ENCODE results near the gene NDUFAF5. TPM values are rescaled to one million over a fixed set of nuclear protein-coding genes. Genes with fewer than 3 reads are reported as not detected.

NDUFAF5 gene
- total and polyA plus RNA-seq, 10 donors = 11.5 to 37.2 (median 25.4) TPM

DNA sequence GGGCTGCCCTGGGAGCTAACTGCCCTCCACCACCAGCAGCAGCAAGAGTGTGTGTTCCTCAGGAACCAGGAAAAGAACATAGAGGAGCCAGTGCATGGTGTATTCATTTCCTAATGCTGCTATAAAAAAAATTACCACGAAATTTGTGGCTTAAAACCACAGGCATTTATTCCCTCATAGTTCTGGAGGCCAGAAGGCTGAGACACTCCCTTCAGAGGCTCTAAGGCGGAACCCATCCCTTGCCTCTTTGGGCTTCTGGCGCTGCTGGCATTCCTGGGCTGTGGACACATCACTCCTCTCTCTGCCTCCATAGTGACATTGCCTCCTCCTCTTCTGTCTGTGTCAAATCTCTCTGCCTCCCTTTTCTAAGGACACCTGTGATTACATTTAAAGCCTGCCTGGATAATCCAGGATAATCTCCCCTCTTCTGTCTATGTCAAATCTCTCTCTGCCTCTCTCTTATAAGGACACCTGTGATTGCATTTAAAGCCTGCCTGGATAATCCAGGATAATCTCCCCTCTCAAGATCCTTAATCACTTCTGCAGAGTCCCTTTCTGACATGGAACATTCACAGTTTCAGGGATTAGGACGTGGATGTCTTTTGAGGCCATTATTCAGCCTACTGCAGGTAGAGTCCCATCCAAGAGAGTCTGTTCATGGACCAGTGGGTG lies 54.7 kb downstream of the NDUFAF5 start:
- WGBS, 5 donors = 54 to 71% (median 60%) methylated on average over 4 of the region's 4 CpGs
- H3K36me3 ChIP-seq = no peaks in the 10 kb centered on the region
- no peak overlapping the region for H3K4me3 ChIP-seq
- DNase-seq = no peak
- TF ChIP-seq POLR2A (IDR thresholded peaks at IDR 0.05) (no peak), POLR2AphosphoS5 (IDR thresholded peaks at IDR 0.05) (no peak)
- TF ChIP-seq, protein P1, sequence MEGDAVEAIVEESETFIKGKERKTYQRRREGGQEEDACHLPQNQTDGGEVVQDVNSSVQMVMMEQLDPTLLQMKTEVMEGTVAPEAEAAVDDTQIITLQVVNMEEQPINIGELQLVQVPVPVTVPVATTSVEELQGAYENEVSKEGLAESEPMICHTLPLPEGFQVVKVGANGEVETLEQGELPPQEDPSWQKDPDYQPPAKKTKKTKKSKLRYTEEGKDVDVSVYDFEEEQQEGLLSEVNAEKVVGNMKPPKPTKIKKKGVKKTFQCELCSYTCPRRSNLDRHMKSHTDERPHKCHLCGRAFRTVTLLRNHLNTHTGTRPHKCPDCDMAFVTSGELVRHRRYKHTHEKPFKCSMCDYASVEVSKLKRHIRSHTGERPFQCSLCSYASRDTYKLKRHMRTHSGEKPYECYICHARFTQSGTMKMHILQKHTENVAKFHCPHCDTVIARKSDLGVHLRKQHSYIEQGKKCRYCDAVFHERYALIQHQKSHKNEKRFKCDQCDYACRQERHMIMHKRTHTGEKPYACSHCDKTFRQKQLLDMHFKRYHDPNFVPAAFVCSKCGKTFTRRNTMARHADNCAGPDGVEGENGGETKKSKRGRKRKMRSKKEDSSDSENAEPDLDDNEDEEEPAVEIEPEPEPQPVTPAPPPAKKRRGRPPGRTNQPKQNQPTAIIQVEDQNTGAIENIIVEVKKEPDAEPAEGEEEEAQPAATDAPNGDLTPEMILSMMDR (IDR thresholded peaks at IDR 0.05 in 8 of 11, conservative IDR thresholded peaks at IDR 0.05 in 3 of 11) = no peak
- peaks cover 0 to 24% (median 0%) of the 10 kb centered on the region in 7 donors for H3K27me3 ChIP-seq (replicated peaks in 1 of 7)
- no peak overlapping the region for H3K27ac ChIP-seq
- intact Hi-C loops (cut with DNase I; ENCODE audit: low total_unique reads) = no loop called here
- no peaks in the 10 kb centered on the region for H3K9me3 ChIP-seq
- H3K4me1 ChIP-seq = no peaks in the 10 kb centered on the region

DNA sequence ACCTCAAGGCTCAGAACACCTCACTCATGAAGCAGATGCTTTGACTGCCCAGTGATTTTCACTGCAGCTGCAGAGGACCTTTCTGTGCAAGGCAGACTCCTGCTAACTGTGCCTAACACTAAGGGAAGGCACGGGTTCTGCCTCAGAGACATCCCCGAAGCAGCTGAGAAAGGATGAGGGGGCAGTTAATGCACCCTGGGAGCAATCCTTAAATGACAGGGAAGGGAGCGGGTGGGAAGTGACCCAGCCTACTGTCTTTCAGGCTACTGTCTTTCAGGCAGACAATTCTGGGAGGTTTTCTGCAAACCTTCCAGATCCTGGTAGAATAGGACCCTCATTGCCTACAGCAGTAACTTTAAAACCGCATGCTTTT lies 55.3 kb downstream of the NDUFAF5 start:
- TF ChIP-seq POLR2A (IDR thresholded peaks at IDR 0.05) (no peak), POLR2AphosphoS5 (IDR thresholded peaks at IDR 0.05) (no peak)
- TF ChIP-seq, protein P1 (IDR thresholded peaks at IDR 0.05 in 8 of 11, conservative IDR thresholded peaks at IDR 0.05 in 3 of 11) = no peak

DNA sequence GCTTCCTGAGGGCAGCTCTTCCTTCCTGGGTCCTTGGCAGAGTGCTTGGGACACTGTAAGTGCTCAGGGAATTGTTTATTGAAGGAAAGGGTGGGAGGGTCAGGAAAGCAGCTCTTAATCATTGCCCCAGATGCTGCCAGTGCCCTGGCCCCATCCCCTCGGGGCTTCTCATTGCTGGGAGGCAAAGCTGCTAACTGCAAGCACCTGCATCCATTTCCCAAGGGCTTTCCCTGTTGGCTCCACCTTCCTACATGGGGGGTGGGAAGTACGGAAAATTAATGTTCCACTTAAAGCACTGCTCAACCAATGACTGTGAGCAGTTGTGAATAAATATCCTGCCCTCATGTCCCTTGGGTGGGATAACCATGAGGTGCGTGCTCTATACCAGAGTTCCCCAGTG lies 56.4 kb downstream of the NDUFAF5 start:
- WGBS, 5 donors = 68 to 79% (median 76%) methylated on average over 2 to 3 of the region's 3 CpGs
- H3K4me1 ChIP-seq = no peaks in the 10 kb centered on the region

More for the DNA sequence above, 55.3 kb downstream of the NDUFAF5 start:
- Histone ChIP-seq H3K9me3 (no peaks in the 10 kb centered on the region), H3K27me3 (replicated peaks in 1 of 7) (peaks cover 0 to 24% (median 0%) of the 10 kb centered on the region in 7 donors), H3K27ac (no peak overlapping the region), H3K4me1 (no peaks in the 10 kb centered on the region), H3K4me3 (no peak overlapping the region), H3K36me3 (no peaks in the 10 kb centered on the region)
- 70 to 82% (median 77%) methylated on average over 4 of the region's 4 CpGs for WGBS, 5 donors
- intact Hi-C loops (cut with DNase I; ENCODE audit: low total_unique reads) = no loop called here
- no peak for DNase-seq

DNA sequence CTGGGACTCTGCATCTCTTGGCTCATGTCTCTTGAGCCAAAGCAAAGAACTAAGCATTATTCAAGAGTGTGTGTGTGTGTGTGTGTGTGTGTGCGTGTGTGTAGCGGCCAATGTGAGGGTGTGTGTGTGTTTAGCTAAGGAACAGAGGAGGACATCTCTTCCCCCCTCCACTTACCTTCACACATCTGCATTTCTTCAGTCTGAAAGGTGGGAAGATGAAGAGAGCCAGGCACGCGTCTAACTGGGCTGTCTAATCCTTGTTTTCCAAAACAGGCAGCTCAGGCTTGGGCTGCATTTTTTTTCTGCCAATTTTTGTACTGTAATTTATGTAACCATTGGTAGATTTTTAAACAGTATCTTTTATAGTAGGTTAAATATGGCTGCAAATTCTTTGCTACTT lies 59.5 kb downstream of the NDUFAF5 start:
- intact Hi-C loops (cut with DNase I; ENCODE audit: low total_unique reads) = no loop called here
- no peak for TF ChIP-seq POLR2AphosphoS5 (IDR thresholded peaks at IDR 0.05)
- no peak for TF ChIP-seq POLR2A (IDR thresholded peaks at IDR 0.05)
- TF ChIP-seq, protein P1 (IDR thresholded peaks at IDR 0.05 in 8 of 11, conservative IDR thresholded peaks at IDR 0.05 in 3 of 11) = no peak

More for the DNA sequence above, 56.4 kb downstream of the NDUFAF5 start:
- intact Hi-C loops (cut with DNase I; ENCODE audit: low total_unique reads) = no loop called here
- Histone ChIP-seq H3K36me3 (no peaks in the 10 kb centered on the region), H3K9me3 (no peaks in the 10 kb centered on the region), H3K27ac (no peak overlapping the region), H3K27me3 (replicated peaks in 1 of 7) (peaks cover 0 to 24% (median 0%) of the 10 kb centered on the region in 7 donors), H3K4me3 (no peak overlapping the region)
- TF ChIP-seq POLR2A (IDR thresholded peaks at IDR 0.05) (no peak), POLR2AphosphoS5 (IDR thresholded peaks at IDR 0.05) (no peak)
- TF ChIP-seq, protein P1 (IDR thresholded peaks at IDR 0.05 in 8 of 11, conservative IDR thresholded peaks at IDR 0.05 in 3 of 11) = no peak
- DNase-seq = no peak

More for the DNA sequence above, 59.5 kb downstream of the NDUFAF5 start:
- DNase-seq = no peak
- Histone ChIP-seq H3K27ac (no peak overlapping the region), H3K4me1 (no peaks in the 10 kb centered on the region), H3K27me3 (replicated peaks in 1 of 7) (peaks cover 0 to 18% (median 0%) of the 10 kb centered on the region in 7 donors), H3K9me3 (no peaks in the 10 kb centered on the region), H3K4me3 (no peak overlapping the region), H3K36me3 (no peaks in the 10 kb centered on the region)
- WGBS, 5 donors = 74 to 95% (median 91%) methylated on average over 4 of the region's 4 CpGs
